HG03139 (cell line): Measurements from ENCODE around the gene GALNT4.

Source experiments
- ATAC-seq: cut with Tn5 transposase; IDR thresholded peaks from one replicate; pipeline ENCODE4 v1.9.1; 2021; ENCODE audit not compliant: unreplicated experiment

The GALNT4 gene

DNA sequence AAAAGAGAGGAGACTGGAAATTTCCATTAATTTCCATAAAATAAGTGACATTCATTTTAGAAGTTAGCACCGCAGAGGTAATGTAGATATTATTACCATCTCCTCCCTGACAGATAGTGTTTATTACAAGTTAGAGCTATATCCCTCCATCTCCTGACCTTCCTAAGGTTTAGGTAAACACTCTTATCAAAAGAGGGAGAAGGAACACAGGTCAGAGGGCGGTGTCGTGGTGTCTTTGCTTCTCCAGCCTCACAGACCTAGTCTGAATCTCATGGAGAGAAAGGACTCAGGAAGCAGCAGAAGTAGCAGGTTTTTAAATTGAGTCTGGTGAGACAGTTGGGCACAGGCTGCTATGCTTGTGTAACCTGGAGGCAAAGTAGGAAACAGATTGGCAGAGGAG lies 12.8 kb upstream of the GALNT4 start:
- no peak for ATAC-seq

DNA sequence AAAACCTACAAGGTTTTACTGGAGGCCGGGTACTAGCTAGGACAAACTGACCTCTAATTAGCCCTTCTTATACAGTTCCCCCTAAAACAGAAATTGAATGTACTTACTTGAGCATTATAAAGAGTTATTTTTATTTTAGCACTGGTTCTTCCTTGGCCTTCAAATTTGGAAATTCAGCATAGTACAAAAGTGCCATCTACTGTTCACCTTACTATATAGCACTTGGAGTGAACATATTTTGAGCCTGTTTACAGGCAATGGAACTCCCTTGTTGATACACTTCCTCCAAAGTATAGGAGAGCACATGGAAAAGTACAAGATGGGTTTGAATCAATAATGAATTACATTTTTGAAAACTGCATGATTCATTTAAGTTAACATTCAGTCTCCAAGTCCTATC lies 5.1 kb upstream of the GALNT4 start:
- ATAC-seq: no peak

DNA sequence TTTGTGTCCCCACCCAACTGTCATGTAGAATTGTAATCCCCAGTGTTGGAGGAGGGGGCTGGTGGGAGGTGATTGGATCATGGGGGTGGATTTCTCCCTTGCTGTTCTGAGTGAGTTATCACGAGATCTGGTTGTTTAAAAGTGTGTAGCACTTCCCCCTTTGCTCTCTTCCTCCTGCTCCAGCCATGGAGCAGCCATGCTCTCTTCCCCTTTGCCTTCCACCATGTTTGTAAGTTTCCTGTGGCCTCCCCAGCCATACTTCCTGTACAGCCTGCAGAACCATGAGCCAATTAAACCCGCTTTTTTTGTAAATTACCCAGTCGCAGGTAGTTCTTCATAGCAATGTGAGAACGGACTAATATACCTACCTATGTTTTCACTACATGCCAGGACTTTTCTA lies 3.8 kb upstream of the GALNT4 start:
- ATAC-seq: no peak

DNA sequence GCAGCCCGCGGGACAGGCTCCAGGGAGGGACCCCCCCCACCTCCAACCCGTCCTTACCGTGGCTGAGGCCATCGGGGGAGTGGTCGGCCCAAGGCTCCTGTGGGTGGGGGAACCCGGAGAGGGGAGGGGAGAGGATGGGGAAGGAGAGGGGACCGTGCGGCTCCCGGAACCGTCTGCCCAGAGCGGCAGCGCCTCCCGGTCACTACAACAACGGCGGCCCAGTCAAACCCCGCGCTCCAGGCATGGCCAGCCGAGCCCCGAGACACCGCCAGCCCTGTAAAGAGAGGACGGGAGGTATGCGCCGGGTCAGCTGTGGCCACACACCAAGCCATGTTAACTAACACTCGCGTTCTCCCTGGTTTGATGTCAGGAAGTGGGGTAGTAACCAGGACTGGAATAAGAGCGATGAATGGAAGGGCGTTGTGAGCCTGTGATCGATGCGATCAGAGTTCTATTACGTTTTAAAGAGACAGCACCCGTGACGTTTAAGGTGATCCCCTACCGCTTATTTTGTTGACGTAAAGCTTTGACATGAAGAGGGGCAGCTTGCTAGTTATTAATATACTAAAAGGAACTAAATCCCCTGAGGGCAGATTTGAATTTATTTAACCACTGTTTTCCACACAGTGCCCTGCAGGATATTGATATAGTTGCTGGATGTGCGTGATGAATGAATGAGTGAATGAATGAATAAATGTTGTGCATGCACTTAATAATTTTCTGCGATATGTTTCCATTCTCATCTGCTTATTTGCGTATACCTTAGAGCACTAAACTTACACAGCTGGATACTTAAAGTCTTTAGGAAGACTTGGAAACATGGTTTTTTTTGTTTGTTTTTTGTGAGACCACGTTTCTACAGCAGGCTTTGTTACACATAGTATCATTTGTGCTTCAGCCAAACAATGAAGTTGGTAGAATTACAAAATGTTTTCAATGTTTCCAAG lies 1.5 kb upstream of the GALNT4 start, which contains the start of gene POC1B:
POC1B (minus strand) TSS at position 224 of the 947 bp plus-strand sequence; CDS start at position 72, 152 bp downstream.
- peak; percentile 52 for ATAC-seq

DNA sequence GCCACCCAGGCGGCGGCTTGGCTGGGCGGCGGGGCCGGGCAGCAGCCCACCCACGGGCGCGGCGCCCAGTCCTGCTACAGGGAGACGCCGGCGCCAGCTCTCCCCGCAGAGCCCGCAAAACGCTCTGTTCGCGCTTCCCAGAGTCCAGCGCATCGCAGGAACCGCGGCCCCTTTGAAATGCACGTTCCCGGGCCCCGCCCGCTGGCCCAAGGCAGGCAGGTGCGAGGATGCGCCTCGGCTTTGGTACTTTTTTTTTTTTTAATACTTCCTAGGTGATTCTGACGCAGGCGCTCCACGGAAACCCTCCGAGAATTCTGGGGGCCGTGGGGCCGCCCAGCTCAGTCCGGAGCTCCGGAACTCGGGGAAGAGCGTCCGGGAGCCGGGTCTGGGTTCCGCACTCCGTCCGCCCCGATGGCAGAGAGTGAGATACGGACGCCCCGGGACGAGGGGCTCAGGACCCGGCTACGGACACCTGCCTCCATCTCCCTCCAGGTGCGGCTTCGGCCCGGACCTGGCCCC lies 768 bp upstream of the GALNT4 start:
- peak; percentile 20 for ATAC-seq

DNA sequence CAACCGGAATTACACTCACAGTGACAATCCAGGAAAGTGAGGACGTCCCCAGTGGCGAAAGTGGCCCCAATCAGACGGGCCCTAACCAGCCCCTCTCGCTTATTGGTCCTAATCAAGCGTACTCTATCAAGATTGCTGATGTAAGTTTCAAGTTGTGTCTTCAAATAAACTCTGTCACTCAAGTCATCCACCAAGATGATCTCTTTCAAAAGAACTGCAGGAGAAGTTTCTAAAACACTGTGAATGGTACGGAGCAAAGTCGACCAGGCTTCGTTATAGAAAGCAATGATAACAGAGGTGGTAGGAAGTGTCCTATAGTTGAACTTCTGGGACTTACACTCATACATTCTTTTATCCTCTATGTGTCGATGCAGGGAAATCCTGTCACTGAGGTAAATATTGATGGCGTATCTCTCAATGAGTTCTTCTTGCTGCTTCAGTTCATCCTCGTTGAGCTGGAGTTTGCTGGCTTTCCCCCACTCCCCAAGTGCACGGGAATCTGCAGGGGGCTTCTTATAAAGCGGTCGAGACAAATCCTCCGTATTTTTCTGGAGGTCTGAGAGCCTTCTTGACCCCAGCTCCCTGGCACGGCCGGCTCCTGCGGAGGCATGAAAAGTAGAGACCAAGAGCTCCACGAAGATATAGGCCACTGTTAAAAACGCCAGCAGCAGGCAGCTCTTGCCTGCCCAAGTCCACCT lies 604 bp downstream of the GALNT4 start:
- ATAC-seq: no peak

DNA sequence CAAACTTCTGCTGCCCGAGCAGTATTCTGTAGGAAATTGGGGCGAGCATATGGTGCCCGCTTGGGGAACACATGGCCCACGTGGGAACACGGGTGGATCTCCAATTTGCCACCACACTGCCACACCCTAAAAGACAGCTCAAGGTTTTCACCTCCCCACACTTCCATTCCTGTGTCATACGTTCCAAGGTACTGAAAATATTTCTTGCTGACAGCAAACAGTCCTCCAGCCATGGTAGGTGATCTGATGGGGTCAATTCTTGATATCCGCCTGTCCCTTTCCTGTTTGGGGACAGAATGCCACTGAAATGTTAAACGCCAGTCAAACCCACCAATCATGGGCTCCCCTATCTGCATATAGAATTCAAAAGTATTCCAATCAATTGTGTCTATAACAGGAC lies 1.2 kb downstream of the GALNT4 start:
- ATAC-seq: no peak

DNA sequence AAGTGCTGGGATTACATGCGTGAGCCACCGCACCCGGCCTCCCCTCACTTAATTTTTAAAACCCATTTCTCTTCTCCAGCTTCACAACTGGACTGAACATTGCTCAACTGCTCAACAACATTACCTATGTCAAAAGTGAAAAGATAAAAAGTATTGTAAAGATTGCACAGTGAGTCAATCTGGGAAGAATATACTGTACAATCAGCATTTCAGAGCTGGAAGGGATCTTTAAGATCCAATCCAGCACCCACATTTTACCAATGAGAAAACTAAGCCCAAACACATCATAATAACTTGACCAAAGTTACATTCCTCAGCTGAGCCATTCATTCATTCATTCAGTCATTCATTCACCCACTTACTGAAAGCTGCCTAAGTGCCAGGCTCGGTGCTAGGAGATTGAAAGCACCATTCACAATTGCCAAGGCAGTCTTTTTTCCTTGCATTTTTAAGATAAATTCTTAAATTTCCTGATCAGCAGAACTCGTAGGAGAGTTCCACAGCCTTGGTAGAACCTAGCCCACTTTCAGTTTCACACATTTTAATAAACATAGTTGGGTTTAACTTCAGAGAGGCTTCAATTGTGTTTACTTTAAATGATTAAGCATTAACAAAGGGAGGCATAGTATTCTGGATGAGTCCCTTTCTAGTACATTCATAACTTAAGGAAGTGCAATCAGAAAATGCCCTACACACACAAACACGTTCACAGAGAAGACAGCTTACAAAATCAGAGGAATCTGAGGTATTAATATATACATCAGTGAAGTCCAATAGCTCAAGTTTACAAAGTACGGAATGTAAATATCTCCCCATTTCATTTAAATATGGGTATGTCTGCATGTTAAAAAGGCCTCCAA lies 3.0 kb downstream of the GALNT4 start:
- ATAC-seq: no peak

DNA sequence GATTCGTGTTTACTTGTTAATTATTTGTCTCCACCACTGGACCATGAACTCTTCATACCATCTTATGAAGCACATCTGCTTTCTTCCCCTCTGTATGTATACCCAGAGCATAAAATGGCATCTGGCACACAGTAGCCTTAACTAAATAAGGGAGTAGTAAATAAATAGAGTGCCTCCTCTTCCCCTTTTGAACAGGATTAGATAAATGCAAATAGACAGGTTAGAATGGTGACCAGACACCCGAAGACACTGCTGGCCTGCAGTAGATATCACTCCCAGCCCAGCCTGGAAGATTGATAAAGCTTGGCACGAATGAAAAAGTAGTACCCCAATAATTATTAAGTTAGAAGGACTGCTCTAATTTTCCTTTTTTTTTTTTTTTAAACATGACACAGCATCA lies 6.9 kb downstream of the GALNT4 start:
- ATAC-seq: no peak

DNA sequence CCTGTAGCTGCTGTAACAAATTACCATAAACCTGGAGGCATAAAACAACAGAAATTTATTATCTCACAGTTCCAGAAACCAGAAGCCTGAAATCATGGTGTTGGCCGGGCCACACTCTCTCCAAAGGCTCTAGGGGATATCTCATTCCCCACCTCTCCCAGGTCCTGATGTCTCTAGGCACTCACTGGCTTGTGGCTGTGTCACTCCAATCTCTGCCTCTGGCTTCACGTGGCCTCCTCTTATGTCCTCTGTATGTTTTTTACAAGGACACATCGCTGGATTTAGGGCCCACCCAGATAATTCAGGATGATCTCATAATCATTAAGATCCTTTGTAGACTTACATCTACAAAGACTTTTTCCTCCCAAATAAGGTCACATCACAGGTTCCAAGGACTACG lies 8.0 kb downstream of the GALNT4 start:
- ATAC-seq: no peak

DNA sequence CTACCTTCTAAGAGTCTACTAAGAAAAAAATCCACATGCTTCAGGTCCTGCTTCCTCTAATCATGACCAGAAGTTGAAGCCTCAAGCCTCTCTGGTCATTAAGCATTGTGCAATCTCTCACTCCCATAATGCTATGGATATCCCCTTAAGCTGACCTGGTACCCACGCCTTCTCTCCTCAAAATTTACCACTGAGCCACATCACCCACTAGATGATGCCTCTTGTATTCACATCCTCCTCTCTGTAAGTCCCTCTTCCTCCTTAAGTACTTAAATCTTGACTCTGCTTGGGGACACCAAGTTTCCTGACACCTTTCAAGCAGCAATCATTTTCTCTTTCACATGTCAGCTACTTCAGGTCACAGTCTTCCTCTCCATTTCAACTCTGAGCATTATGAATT lies 9.8 kb downstream of the GALNT4 start:
- peak; percentile 57 for ATAC-seq

DNA sequence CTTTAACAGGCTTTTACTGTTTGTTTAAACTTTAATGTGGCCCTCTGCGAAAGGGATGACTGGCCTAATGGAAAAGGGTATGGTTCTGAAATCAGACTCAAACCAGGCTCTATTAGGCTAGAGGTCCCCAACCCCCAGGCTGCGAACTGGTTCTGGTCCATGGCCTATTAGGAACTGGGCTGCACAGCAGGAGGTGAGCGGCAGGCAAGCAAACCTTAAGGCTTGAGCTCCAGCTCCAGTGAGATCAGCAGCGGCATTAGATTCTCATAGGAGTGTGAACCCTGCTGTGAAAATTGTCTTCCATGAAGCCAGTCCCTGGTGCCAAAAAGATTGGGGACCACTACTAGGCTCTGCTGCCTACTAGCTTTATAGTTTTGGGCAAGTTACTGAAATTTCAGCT lies 11.1 kb downstream of the GALNT4 start:
- ATAC-seq: no peak

DNA sequence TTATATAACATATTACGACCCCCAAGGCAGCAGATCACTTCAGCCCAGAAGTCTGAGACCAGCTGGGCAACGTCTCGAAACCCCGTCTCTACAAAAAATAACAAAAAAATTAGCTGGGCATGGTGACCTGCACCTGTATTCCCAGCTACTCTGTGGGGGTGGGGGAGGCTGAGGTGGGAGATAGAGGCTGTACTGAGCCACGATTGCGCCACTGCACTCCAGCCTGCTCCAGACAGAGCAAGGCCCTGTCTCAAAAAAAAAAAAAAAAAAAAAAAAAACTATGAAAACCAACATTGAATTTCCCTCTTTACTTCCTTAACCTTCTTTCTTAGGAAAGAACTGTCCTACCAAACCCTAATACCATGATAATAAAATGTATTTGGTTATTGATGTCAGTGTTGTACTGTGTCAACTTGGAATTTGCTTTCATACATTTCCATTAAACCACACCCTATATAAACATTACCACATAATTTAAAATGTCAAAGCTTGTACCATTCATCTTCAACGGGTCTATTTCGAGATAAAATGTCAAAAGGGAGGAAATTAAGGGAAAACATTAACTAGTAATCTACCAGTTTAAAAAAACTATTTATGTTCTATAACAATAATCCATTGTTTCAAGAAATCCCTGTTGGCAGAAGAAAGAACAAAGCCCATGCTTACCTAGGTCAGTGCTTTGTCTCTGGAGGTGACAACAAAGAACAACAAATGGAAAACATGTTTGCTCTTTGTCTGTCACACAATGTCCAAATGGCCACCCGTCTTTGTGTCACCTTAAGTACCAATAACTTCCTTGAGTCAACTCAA lies 17.4 kb downstream of the GALNT4 start:
- ATAC-seq: no peak

DNA sequence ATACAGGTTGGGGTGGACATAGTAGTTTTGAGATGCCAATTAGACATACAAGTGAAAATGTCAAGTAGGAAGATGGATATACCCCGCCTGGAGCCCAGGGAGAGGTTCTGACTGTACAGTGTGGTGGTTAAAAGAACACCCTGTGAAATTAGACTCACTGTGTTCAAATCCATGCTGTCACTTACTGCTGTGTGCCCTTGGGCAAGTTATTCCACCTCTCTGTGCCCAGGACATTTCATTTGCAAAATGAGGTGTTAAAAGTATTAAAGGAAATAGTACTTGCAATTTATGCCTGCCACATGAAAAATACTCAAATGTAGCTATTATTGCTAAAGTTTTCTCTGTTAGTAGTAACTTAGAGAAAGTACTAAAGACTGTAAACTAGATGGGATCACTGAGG lies 18.5 kb downstream of the GALNT4 start:
- no peak for ATAC-seq

DNA sequence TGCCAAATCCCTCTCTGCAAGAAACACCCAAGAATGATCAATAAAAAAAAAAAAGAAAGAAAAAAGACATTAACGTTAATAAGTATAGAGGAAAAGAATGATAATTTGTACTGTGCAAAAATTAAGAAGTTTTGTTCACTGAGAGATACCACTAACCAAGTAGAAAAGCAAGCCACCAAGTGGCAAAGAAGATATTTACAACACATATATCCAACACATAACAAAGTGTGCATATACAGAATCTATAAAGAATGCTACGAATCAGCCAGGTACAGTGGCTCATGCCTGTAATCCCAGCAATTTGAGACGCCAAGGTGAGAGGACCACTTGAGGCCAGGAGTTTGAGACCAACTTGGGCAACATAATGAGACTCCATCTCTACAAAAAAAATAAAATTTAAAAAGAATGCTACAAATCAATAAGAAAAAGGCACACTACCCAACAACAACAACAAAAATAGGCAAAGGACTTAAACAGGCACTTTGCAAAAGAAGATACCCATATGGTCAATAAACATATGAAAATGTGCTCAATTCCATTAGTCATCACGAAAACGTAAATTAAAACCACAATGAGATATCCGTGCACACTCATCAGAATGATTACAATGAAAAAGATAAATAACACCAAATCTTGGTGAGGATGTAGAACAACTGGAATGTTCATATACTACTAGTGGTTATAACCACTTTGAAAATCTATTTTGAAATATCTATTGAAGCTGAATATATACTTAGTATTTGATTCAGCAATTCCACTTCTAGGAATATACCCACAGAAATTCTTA lies 19.8 kb downstream of the GALNT4 start:
- no peak for ATAC-seq

DNA sequence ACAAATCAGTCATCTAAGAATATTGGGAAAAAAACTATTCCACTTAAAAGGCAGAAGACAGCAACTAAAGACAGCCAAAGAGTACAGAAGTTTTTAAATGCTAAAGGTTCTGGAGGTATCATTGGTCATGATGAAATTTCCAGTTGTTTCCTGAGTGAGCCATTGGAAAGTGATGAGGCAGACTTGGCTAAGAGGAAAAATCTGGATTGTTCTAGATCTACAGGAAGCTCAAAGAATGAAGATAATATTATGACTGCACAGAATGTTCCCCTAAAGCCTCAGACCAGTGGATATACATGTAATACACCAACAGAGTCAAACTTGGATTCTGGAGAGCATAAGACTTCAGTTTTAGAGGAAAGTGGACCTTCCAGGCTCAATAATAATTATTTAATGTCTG lies 22.8 kb downstream of the GALNT4 start:
- no peak for ATAC-seq

DNA sequence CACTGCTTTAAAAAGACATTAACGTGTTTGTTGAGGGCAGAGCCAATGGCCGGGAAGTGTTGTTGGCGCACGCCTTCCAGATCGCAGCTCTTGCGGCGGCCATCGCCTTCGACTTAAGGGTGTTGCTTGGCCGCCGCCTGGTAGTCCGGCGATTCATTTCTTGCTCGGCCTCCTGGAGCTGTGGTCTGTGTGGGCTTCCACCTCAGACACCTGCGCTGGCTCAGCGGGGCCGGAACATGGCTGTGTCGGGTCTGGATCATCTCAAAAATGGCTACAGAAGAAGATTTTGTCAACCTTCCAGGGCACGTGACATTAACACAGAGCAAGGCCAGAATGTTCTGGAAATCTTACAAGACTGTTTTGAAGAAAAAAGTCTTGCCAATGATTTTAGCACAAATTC lies 24.7 kb downstream of the GALNT4 start:
- no peak for ATAC-seq

DNA sequence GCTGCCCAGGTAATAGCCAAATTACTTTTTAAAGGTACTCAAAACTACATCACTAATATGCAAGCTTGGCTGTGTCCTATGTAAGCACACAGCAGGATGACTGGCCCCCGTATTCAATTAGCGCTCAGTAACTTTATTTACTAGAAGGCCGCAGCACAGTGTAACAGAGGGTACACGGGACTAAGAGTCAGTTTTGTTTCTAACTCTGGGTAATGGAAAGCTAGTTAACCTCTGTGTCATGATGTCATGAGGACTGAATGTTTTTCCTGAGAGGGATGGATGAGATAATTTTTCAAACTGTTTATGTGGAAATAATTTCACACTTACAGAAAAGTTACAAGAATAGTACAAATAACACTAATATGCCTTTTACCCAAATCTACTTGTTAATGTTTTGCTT lies 27.1 kb downstream of the GALNT4 start:
- no peak for ATAC-seq

DNA sequence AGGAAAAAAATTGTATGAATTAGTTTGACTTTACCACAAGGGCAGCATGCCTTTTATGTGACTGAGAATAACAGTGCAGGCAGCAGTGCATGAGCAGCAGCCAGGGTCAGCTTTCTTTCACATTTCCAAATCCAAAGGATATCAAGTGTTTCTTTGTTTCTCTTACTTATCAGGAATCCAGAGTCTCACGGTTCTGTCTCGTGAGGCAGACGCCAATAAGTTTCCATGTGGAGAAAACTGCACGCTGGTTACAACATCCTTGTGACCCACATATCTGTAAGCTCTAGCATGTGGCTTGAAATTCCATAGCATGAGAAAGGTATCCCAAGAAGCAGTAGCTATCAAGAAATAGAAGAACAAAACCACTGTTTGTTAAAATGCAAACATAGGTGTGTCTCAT lies 27.6 kb downstream of the GALNT4 start:
- no peak for ATAC-seq
